ENCODE results near the gene TBCK. TPM values are rescaled to one million over a fixed set of nuclear protein-coding genes. Genes with fewer than 3 reads are reported as not detected.
"Not testable (repeated sequence)": the region's sequence is repeated elsewhere in the genome, so short reads cannot be mapped to it uniquely, and the experiment has no call there.

The TBCK gene
- total RNA-seq, 1 donor from 2014 or later, result 79.6 TPM

- DNase-seq (ENCODE audit: low read depth), result no peak
Observed at GRCh38 chr4:106116025-106116424, 200.0 kb downstream of the TBCK start.

- DNase-seq (ENCODE audit: low read depth), result peak; percentile 41
Observed at GRCh38 chr4:106114270-106114669, 201.7 kb downstream of the TBCK start.

DNA sequence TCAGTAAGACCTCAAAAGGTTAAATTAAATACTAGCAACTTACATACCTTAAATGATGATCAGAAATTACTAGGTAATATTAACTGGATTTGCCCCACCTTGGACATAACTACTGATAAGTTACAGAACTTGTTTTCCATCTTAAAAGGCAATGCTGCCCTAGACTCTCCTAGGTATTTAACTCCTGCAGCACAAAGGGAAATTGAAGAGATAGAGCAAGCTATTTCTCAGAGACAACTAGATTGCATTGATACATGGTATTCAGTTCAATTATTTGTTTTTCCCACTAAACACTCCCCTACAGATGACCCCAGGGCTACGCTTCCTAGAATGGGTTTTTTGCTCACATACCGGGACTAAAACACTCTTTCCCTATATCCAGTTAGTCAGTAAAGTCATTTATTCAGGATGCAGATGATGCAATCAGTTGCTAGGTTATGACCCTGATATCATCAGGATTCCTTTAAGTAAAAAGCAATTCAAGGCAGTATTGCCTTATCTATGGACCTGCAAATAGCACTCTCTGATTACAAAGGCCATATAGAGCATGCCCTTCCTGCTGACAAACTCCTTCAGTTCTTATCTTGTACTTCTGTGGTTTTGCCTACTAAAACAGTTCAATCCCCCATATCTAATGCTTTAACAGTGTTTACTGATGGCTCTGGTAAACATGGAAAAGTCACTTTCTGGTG, 204.1 kb downstream of the TBCK start:
- not testable (repeated sequence) for DNase-seq (ENCODE audit: low read depth)

GRCh38 chr4:106109929-106110328, 206.1 kb downstream of the TBCK start:
- DNase-seq (ENCODE audit: low read depth), result no peak

DNA sequence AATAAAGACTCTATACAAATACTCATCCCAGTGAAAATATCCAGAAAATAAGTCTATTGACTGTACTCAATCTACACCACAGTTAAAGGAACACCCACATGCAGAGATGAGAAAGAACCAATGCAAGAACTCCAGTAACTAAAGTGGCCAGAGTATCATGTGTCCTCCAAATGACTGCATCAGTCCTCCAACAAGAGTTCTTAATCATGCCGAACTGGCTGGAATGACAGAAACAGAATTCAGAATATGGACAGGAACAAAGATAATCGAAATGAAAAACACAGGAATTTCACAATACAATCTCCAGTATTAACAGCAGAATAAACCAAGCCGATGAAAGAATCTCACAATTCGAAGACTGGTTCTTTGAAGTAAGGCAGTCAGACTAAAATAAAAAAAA, 210.3 kb downstream of the TBCK start:
- no peak for DNase-seq (ENCODE audit: low read depth)

GRCh38 chr4:106104276-106104675, 211.7 kb downstream of the TBCK start:
- DNase-seq (ENCODE audit: low read depth), result peak; percentile 29

- DNase-seq (ENCODE audit: low read depth), result no peak
Observed at GRCh38 chr4:106096454-106096853, 219.6 kb downstream of the TBCK start.

GRCh38 chr4:106095408-106095807, 220.6 kb downstream of the TBCK start:
- peak; percentile 26 for DNase-seq (ENCODE audit: low read depth)

DNA sequence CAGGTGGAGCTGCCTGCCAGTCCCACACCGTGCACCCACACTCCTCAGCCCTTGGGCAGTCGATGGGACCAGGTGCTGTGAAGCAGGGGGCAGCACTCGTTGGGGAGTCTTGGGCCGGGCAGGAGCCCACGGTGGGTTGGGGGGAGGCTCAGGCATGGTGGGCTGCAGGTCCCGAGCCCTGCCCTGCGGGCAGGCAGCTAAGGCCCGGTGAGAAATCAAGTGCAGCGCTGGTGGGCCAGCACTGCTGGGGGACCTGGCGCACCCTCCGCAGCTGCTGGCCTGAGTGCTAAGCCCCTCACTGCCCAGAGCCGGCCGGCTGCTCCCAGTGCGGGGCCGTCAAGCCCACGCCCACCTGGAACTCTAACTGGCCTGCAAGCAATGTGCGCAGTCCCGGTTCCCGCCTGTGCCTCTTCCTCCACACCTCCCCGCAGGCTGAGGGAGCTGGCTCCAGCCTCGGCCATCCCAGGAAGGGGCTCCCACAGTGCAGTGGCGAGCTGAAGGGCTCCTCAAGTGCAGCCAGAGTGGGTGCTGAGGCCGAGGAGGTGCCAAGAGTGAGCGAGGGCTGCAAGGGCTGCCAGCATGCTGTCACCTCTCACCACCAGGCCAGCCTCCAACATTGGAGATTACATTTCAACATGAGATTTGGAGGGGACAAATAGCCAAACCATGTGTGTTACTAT, 223.5 kb downstream of the TBCK start:
- no peak for DNase-seq (ENCODE audit: low read depth)

GRCh38 chr4:106090826-106091225, 225.2 kb downstream of the TBCK start:
- no peak for DNase-seq (ENCODE audit: low read depth)

DNA sequence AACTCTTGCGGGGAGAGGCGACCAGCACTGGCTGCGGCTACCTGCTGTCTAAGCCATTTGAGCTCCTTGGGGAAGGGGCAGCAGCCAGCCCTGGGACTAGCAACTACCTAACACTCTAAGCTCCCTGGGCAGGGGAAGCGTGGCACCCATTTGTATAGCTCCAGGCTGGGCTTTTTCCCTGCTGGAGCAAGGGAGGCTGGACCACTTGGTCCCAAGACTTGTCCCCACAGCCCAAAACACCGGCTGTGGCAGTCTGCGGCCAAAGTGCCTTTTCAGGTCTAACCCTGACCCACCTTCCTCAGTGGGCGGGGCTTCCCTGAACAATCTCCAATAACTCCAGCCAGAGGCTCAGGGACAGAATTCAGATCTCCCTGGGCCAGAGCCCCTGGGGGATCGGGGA, 232.9 kb downstream of the TBCK start:
- DNase-seq (ENCODE audit: low read depth), result no peak

DNA sequence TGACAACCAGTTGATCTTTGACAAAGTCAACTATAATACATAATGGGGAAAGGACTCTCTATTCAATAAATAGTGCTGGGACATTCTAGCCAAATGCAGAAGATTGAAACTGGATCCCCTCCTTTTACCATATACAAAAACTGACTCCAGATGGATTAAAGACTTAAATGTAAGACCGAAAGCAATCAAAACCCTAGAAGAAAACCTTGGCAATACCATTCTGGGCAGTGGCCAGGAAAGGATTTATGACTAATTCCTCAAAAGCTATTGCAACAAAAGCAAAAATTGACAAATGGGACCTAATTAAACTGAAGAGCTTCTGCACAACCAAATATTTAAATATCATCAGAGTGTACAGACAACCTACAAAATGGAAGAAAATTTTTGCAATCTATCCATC, 235.6 kb downstream of the TBCK start:
- DNase-seq (ENCODE audit: low read depth), result no peak

DNA sequence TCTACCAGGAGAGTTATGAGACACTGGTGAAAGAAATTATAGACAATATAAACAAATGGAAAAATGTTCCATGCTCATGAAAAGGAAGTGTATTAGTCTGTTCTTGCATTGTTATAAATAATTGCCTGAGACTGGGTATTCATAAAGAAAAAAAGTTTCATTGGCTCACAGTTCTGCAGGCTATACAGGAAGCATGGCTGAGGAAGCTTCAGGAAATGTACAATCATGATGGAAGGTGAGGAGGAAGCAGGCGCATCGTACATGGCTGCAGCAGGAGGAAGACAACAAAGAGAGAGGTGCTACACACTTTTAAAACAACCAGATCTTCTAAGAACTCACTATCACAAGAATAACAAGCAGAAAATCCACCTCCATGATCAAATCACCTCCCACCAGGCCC, 236.4 kb downstream of the TBCK start:
- DNase-seq (ENCODE audit: low read depth), result no peak

DNA sequence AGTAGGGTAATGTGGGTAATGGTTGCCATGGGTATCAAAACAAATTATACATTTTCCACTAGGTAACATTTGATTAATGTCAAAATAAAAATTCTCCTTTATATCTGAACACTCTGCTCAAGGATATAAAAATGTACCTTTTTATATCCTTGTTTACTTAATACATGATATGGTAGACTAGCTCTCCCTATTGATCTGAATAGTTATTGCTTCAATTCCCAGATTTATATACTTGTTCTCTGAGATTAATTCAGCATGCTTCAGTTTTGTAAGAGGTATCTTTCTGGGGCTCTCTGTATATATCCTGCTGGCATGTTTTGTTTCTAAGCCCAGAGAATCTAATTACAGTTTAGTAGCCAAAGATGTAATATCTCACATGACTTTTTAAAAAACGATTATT, 251.0 kb downstream of the TBCK start:
- DNase-seq (ENCODE audit: low read depth), result no peak

- peak; percentile 70 for DNase-seq (ENCODE audit: low read depth)
Observed at GRCh38 chr4:106063009-106063408, 253.0 kb downstream of the TBCK start.

GRCh38 chr4:106062452-106062875, 253.5 kb downstream of the TBCK start:
- peak; percentile 85 for DNase-seq (ENCODE audit: low read depth)

DNA sequence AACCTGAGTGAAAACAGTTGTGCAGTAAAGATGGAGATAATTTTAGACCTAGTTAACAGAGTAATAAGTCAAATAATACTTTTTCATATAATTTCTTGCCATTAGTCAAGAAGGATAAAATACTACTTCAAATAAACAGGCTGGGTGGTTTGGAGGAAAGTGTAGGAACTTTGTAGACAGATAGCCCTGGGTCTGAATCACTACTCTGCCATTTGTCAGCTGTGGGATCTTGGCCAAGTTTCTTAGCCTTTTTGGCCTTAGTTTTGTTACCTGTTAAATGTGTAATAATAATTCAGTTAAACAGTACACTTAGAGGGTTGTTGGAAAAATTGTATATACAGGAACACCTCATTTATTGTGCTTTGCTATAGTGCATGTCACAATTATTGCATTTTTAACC, 257.1 kb downstream of the TBCK start:
- DNase-seq (ENCODE audit: low read depth), result peak; percentile 43

DNA sequence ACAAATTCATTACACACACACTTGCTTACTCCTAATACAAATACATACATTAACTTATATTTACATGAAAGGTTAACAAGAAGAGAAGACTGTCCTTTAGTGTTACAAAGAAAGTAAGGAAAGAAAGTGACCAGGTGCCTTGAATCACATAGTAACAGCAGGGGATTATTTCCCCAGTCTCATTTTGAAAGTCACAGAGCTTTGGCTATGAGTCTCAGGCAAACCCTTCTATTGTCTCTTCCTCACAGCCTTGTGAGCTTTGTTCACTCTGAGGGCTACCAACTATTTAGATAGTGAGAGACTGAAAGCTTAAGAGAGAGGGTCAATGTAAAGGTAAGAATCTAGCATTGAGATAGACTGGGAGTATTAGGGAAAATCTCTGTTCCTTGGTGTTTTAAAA, 259.1 kb downstream of the TBCK start:
- no peak for DNase-seq (ENCODE audit: low read depth)

DNA sequence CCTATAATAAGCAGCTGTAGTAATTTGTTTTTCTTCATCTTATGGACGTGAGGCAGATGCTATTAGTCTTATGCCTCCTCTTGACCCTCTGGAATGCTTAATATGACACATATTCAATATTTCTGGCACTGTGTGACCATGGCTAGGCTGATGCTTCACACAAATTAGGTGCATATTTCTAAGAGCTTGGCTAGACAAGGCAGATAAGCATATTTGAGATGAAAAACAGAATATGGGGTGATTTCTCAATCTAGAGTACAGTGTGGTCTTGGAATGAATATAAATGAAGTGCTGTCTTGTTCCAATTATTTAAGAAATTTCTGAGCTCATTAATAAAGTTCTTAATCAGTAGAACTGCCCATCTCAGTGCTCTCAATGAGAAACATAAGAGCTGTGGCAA, 264.5 kb downstream of the TBCK start:
- DNase-seq (ENCODE audit: low read depth), result no peak

DNA sequence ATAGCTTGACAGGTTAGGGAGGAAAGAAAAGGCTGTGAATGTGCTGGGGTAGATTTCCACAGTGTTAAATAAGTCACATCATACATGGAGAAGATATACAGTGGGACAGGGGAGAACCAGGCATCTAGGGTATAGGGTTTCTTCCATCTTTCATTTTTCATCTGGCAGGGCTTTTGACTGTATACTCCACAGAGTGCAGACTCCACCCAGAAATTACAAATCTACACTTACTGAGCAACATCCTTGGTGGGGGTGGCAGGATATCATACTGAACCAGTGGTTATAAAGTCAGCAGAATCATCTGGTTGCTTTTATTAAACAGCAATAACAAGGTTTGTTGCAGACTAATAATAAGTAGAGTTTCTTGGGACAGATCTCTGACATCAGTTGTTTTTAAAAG, 266.5 kb downstream of the TBCK start:
- DNase-seq (ENCODE audit: low read depth), result no peak

GRCh38 chr4:106048250-106048971, 267.6 kb downstream of the TBCK start:
- no peak for DNase-seq (ENCODE audit: low read depth)

GRCh38 chr4:106046083-106046482, 269.9 kb downstream of the TBCK start:
- no peak for DNase-seq (ENCODE audit: low read depth)

Data from renal cortical epithelial cell (primary cell).